Right atrium auricular region (tissue), 2 donors: Measurements from ENCODE around the gene QSOX2. TPM values are rescaled to one million over a fixed set of nuclear protein-coding genes. Genes with fewer than 3 reads are reported as not detected.

Source experiments
- DNase-seq: peaks from one replicate; pipeline ENCODE4 v3.0.0-alpha.2; 2019; ENCODE audit warnings: low spot score
- H3K27ac ChIP-seq, 2 donors: fragments of 200-600 bp; sonication (generic); 1 replicate in 1 of 2; 2 replicates in 1 of 2; pipeline ENCODE4 v1.5.1; 2016 to 2019
- H3K27me3 ChIP-seq, 2 donors: fragments of 200-600 bp; sonication (generic); one replicate each; pipeline versions ENCODE4 v1.5.1 to v1.6.0; 2017 to 2019
- H3K36me3 ChIP-seq: fragments of 200-600 bp; sonication (generic); one replicate; pipeline ENCODE4 v1.5.1; 2016
- H3K4me1 ChIP-seq, 2 donors: fragments of 200-600 bp; sonication (generic); one replicate each; pipeline versions ENCODE4 v1.5.1 to v1.6.0; 2017 to 2019
- H3K4me3 ChIP-seq, 2 donors: fragments of 200-600 bp; sonication (generic); 1 replicate in 1 of 2; 2 replicates in 1 of 2; pipeline ENCODE4 v1.5.1; 2017 to 2019; ENCODE audit warnings: mild to moderate bottlenecking in 1 of 2, moderate library complexity in 1 of 2
- H3K9me3 ChIP-seq, 2 donors: fragments of 200-600 bp; sonication (generic); one replicate each; pipeline ENCODE4 v1.5.1; 2019
- CTCF ChIP-seq, 2 donors: fragments of 200-600 bp; sonication (generic); IDR thresholded peaks; one replicate each; pipeline ENCODE4 v1.5.1; 2019; ENCODE audit warnings: antibody characterized with exemption in 2 of 2
- total RNA-seq, 2 donors: library from RNA; depleted of rRNA; stranded (reverse); fragments of >200 nt; gene quantifications; one replicate each; pipeline ENCODE4 v1.1.0, GENCODE V29; 2016

QSOX2 gene
- total RNA-seq, result 1 to 10 TPM; 3.2 to 6.3 TPM

- Histone ChIP-seq H3K27me3 (no peaks in the 10 kb centered on the region), H3K36me3 (no peaks in the 10 kb centered on the region), H3K9me3 (no peaks in the 10 kb centered on the region), H3K27ac (peak within 1 kb of the TSS in 1 of 2 donors; percentile 26), H3K4me1 (peaks cover 4 to 25% of the 10 kb centered on the region in 2 donors), H3K4me3 (peak within 1 kb of the TSS; percentile 64 to 82)
- peak; percentile 82 for DNase-seq
- TF ChIP-seq CTCF (IDR thresholded peaks at IDR 0.05), result no peak
Observed at GRCh38 chr9:136245219-136246150, at the start of gene QSOX2. QSOX2 (minus strand) TSS chr9:136245812; CDS start chr9:136245803, 9 bp downstream.

GRCh38 chr9:136295055-136295454 is 49.4 kb upstream of the QSOX2 start:
- Histone ChIP-seq H3K9me3 (no peaks in the 10 kb centered on the region), H3K4me1 (no peaks in the 10 kb centered on the region), H3K36me3 (no peaks in the 10 kb centered on the region), H3K27ac (no peak overlapping the region), H3K4me3 (no peak overlapping the region), H3K27me3 (no peaks in the 10 kb centered on the region)
- no peak for DNase-seq
- no peak for TF ChIP-seq CTCF (IDR thresholded peaks at IDR 0.05)

- DNase-seq, result no peak
- H3K4me3 ChIP-seq, result no peak overlapping the region
Observed at GRCh38 chr9:136294437-136294836, 48.8 kb upstream of the QSOX2 start.

GRCh38 chr9:136293476-136294077 is 48.0 kb upstream of the QSOX2 start:
- no peak for DNase-seq
- no peaks in the 10 kb centered on the region for H3K27me3 ChIP-seq
- no peak overlapping the region for H3K27ac ChIP-seq

More at GRCh38 chr9:136294437-136294836, 48.8 kb upstream of the QSOX2 start:
- no peaks in the 10 kb centered on the region for H3K4me1 ChIP-seq
- TF ChIP-seq CTCF (IDR thresholded peaks at IDR 0.05), result no peak
- H3K9me3 ChIP-seq, result no peaks in the 10 kb centered on the region
- H3K27ac ChIP-seq, result no peak overlapping the region
- H3K36me3 ChIP-seq, result no peaks in the 10 kb centered on the region
- no peaks in the 10 kb centered on the region for H3K27me3 ChIP-seq

More at GRCh38 chr9:136293476-136294077, 48.0 kb upstream of the QSOX2 start:
- H3K4me3 ChIP-seq, result no peak overlapping the region
- no peaks in the 10 kb centered on the region for H3K9me3 ChIP-seq
- no peak for TF ChIP-seq CTCF (IDR thresholded peaks at IDR 0.05)
- no peaks in the 10 kb centered on the region for H3K36me3 ChIP-seq
- H3K4me1 ChIP-seq, result no peaks in the 10 kb centered on the region
